Myocyte (in vitro differentiated cells): ENCODE data around the gene APOC1. TPM values are rescaled to one million over a fixed set of nuclear protein-coding genes. Genes with fewer than 3 reads are reported as not detected.
A peak's percentile ranks its signal among the peaks of the same experiment; 100 is the strongest.
"Not testable (repeated sequence)": the region's sequence is repeated elsewhere in the genome, so short reads cannot be mapped to it uniquely, and the experiment has no call there.

Experiments
- DNase-seq: peaks from one replicate; pipeline ENCODE4 v3.0.0-alpha.2; 2012; ENCODE audit warnings: low read depth
- total RNA-seq: library from RNA; depleted of rRNA; stranded (reverse); fragments of >200 nt; gene quantifications from 2 replicates; pipeline ENCODE4 v1.2.3, GENCODE V29; 2014

The APOC1 gene
- total RNA-seq, 1 donor from 2014 or later, result 21.8 TPM

- no peak for DNase-seq
Observed at GRCh38 chr19:44889830-44890365, 24.5 kb upstream of the APOC1 start.

- peak; percentile 100 for DNase-seq
Observed at GRCh38 chr19:44890366-44891015, 23.9 kb upstream of the APOC1 start.

- DNase-seq, result peak; percentile 11
Observed at GRCh38 chr19:44891016-44891882, 23.2 kb upstream of the APOC1 start, which contains the start of gene TOMM40. Gene TOMM40 (plus strand): TSS chr19:44891254. CDS start chr19:44891416, 162 bp downstream.

- no peak for DNase-seq
Observed at GRCh38 chr19:44892932-44893331, 21.5 kb upstream of the APOC1 start.

- DNase-seq, result no peak
Observed at GRCh38 chr19:44893332-44894051, 20.9 kb upstream of the APOC1 start.

GRCh38 chr19:44894052-44894400 is 20.4 kb upstream of the APOC1 start:
- no peak for DNase-seq

- no peak for DNase-seq
Observed at GRCh38 chr19:44894946-44895345, 19.5 kb upstream of the APOC1 start.

- no peak for DNase-seq
Observed at GRCh38 chr19:44897835-44898234, 16.6 kb upstream of the APOC1 start.

- DNase-seq, result no peak
Observed at GRCh38 chr19:44900328-44901244, 13.8 kb upstream of the APOC1 start.

- DNase-seq, result no peak
Observed at GRCh38 chr19:44903216-44903601, 11.2 kb upstream of the APOC1 start.

- peak; percentile 68 for DNase-seq
Observed at GRCh38 chr19:44903602-44904425, 10.6 kb upstream of the APOC1 start.

- DNase-seq, result no peak
Observed at GRCh38 chr19:44904426-44904994, 9.9 kb upstream of the APOC1 start.

- peak; percentile 62 for DNase-seq
Observed at GRCh38 chr19:44905437-44906160, 8.8 kb upstream of the APOC1 start, which contains the start of gene APOE. Gene APOE (plus strand): TSS chr19:44905796. CDS start chr19:44906625, 829 bp downstream.

- no peak for DNase-seq
Observed at GRCh38 chr19:44907613-44908012, 6.8 kb upstream of the APOC1 start.

GRCh38 chr19:44908074-44908835 is 6.2 kb upstream of the APOC1 start:
- no peak for DNase-seq

GRCh38 chr19:44908836-44909261 is 5.6 kb upstream of the APOC1 start:
- DNase-seq, result no peak

GRCh38 chr19:44909775-44910174 is 4.6 kb upstream of the APOC1 start:
- no peak for DNase-seq

- DNase-seq, result not testable (repeated sequence)
Observed at GRCh38 chr19:44911896-44912295, 2.5 kb upstream of the APOC1 start.
